Bone marrow (tissue), 2 donors: ENCODE data around the gene ATG10.
"Not testable (repeated sequence)": the region's sequence is repeated elsewhere in the genome, so short reads cannot be mapped to it uniquely, and the experiment has no call there.

ENCODE experiments used
- DNase-seq, 2 donors: peaks; one replicate each; lab custom pipeline; 2025; lab: John Stamatoyannopoulos, UW

ATG10 gene

DNA sequence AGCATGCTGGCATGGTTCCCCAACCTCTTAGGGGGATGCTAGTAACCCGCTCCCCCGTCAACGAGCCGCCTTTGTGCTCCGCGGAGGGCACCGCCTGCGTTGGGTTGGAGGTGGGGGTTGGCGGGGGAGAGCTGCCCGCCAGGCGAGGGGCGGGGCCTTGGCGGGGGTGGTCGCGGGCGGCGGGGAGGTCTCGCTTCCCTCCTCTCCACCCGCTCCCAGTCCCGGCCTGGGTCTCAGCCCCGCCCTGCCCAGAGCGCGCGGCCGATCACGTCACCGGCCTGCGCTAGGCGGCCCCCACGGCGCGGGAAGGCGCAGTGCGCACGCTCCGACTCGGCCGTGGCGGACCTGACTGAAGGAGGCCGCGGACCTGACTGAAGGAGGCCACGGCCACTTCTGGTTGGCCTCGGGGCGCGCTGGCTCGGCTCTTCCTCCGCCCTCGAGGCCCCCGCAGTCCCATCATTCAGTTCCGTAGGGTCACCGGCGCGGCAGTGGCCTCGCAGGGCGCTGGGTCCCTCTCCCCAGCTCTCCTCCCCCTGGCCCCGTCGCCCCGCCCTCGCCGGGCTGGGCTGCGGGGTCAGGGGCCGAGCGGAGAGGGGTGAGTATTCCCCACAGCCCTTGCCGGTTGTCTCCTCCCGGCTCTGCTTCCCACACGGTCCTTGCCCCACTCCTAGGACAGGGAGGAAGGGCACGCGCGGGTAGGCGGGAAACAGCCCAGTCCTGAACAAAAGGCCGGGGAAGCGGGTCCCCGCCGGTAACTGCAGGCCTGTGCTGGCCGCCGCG lies at the start of gene ATG10:
ATG10 (plus strand) TSS at position 312 of the 780 bp plus-strand sequence. CDS start 15,548 bp downstream, outside the sequence.
- DNase-seq: peak; percentile 81 to 84

- no peak for DNase-seq
These were observed 49.0 kb upstream of the ATG10 start for GRCh38 chr5:81922854-81923279.

DNA sequence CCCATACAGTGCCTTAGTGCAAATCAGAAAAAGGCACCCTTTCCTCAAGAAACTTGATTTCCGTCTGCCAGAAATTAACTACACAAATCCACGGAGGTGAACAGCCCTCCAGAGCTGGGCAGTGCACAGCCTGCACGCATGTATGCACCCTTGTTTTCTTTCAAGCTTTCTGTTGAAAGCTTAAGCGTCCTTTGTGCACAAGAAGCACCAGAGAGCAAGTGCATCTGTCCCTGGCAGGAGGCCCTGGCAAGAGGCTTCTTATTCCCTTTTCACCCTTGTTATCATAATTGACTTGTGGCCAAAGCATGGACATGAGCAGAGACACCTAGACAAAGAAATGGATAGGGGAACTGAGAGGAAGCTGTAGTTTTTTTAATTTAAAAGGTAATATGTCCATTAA lies 47.4 kb upstream of the ATG10 start:
- DNase-seq: no peak

DNA sequence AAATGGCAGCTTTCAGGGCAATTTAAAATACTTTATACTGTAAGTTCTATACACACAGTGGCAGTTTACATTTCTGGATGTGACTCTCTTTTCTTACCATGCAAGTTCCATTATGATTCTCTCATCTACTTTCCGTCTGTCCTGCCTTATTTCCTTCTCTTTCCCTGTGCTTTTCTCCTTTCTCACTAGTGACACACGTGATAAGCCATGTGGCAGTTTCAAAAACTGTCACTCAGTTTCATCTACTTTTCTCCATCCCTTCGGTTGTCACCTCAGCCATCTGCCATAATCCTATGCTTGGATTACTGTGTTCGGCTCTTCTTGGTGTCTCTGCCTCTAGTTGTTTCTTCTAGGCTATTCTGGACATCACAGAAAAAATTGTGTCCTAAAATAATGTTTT lies 46.8 kb upstream of the ATG10 start:
- no peak for DNase-seq

DNA sequence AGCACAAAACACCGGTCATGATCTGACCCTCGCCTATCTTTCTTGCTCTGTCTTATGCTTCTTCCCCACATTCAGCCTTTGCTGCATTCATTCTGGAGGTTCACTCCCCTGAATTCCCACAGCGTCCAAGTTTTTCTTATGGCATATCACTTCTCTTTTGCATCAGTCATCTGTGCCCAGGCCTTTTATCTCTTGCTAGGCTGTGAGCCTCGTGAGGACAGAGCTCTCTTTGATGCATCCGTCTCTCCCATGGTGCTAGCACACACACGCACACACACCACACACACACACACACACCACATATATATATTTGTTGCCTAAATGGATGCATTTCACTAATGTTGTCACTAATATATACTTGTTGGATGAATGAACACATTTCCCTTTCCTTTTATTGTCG lies 45.8 kb upstream of the ATG10 start:
- no peak for DNase-seq

- no peak for DNase-seq
These were observed 35.8 kb upstream of the ATG10 start for GRCh38 chr5:81936066-81936465.

- DNase-seq: no peak
These were observed 35.1 kb upstream of the ATG10 start for GRCh38 chr5:81936750-81937149.

DNA sequence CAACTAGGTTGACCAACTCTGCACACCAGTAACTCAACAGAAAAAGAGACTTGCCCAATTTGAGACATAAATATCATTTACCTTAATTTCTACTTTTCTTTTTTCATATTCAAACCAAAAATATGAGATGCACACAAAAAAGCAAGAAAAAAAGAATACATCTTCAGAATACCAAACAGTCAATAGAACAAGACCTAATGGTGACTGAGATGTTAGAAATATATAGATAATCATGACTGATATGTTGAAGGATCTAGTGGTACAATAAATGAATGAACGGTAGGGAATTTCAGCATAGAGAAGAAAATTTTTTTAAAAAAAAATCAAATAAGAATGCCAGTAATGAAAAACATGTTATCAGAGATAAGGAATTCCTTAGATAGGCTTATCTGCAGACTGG lies 29.1 kb upstream of the ATG10 start:
- no peak for DNase-seq

- no peak for DNase-seq
These were observed 23.5 kb upstream of the ATG10 start for GRCh38 chr5:81948349-81948748.

GRCh38 chr5:81949462-81949861 lies 22.4 kb upstream of the ATG10 start:
- no peak for DNase-seq

GRCh38 chr5:81950996-81951395 lies 20.8 kb upstream of the ATG10 start:
- no peak for DNase-seq

DNA sequence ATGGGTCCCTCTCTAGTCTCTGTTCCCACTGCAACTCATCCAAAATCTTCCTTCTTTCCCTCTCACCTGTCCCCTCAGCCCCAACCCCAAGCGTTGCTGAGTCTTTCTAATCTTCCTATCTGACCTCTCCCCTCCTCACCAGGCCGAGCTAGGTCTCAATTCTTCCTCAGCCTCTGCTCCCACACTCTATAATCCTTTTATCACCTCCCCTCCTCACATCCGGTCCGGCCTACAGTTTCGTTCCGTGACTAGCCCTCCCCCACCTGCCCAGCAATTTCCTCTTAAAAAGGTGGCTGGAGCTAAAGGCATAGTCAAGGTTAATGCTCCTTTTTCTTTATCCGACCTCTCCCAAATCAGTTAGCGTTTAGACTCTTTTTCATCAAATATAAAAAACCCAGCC lies 17.0 kb upstream of the ATG10 start:
- DNase-seq: not testable (repeated sequence)

- not testable (repeated sequence) for DNase-seq
These were observed 13.7 kb upstream of the ATG10 start for GRCh38 chr5:81958129-81958528.

DNA sequence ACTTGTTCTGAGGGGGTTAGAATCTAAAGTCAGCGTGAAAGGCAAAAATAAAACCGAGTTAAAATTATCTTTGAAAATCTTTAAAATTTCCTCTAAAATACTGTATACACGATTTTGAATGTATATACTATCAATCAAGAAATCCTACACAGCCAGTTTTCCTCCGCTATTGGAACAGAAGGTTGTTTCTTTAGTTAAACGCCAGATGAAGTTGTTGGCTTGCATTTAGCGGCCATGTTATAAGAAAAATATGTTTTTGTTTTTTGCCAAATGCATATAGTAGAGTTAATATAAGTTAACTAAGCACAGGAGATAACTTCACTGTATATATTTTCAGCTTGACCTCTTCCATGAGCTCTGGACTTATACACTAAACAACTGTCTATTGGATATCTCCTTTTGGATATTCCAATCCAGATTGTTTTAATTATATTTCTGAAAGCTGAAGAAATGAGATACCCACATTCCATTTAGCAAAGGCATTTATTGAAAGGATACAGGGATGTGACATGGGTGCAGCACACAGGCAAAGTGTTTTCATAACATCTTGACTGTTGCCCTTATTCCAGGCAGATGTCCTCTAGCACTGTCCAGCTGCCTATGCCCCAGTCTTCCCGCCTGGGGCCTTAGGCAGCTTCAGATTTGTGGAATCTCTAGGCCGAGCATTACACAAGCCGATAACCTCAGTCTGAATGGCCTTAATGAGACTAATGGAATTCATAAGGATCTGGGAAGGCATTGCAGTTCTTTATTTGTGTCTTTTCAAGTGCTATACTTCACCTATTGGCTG lies 10.0 kb upstream of the ATG10 start:
- DNase-seq: no peak

DNA sequence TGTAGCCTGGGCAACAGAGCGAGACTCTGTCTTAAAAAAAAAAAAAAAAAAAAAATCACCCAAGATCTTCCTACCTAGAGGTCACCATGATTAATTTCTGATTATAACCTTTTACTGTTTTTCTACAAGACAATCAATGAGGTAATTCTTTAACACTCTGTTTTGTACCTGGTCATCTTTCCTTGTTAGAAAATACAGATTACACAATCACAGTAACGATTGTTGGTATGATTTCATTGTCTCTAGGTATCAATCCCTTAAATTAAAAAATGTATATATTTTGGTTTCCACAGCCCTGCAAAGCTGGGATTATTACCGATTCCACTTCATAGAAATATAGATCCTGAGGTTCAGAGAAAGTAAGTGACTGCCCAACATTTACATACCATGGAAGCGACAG lies 8.3 kb upstream of the ATG10 start:
- no peak for DNase-seq

DNA sequence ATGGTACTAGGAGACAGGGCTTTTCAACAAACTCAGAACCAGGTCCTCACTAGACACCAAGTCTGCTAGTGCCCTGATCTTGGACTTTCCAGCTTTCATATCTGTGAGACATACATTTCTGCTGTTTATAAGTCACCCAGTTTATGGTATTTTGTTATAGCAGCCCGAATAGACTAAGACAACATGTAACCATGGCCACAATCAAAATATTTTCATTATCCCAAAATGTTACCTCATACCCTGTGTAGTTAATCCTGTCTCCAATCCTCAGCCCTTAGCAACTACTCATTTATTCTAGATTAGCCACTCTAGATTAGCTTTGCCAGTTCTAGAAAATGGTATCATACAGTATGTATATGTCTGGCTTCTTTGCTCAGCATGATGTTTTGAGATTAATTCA lies 6.3 kb upstream of the ATG10 start:
- no peak for DNase-seq

DNA sequence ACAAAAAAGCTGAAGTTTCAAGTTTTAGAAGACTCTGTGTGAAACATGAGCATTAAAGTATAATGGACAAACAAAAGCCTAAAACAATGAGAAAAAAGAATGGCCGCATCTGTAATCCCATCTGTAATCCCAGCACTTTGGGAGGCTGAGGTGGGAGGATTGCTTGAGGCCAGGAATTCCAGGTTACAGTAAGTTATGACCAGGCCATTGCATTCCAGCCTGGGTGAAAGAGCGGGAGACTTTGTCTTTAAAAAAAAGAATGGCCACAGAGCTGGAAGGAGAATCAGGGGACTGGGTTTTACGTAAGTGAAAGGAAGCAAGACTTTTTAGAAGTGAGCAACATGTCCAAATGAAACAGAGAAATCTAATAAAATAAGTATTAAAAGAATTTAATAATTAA lies 2.6 kb upstream of the ATG10 start:
- DNase-seq: no peak

DNA sequence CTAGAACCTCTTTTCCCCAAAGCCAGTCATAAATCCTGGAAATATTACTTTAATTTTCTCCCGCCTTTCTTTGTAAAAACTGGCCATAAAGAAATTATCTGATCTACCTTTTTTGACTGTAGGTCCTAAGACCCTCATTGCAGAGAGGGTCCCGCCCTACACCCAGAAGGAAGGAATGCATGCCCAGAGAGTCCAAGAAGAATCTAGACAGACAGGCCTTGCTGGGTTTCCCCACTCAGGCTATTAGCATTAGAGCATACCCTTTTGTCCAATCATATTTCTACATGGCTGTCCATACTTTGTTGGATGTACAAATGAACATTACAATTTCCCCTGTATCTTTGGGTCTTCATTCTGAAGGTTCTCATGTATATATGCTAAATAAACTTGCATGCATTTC lies 1.9 kb upstream of the ATG10 start:
- DNase-seq: no peak

DNA sequence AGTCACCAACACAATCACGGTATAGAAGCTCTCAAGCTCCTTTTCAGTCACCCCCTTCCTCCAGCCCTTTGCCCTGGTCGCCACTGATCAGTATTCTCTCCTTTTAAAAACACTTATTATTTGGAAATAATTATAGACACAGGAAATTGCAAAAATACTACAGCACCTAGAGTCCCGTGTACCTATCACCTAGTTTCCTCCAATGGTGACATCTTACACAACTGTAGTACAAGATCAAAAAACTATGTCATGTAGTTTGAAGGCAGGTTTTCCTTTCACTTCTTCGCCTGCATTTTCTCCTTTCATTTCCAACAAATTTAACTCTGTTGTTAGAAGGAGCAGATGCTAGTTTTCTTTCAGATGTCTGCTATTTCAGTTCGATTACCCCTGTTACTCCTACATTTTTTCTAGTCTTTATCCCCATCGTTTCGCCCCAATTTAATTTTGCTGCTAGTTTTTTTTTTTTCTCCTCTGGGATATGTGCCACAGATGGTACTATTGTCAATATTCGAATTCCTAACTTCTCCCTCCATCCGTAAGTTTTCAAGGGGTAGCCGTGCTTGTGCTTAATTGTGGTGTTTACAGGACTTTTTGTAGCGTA lies 612 bp upstream of the ATG10 start:
- DNase-seq: peak in 1 of 2 donors; percentile 43

DNA sequence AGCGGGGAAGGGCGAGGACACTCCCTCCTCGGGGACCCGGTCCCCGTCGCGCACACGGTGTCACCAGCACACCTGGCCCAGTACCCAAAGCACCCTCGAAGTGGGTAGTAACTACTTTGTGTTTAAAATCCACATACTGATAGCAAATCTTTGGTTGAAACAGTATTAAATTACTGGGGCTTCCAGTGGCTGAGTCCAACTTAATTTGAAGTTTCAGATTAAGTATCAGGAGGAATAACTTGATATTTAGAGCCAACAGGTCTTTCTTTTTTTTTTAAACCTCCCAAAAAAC lies 615 bp downstream of the ATG10 start:
- no peak for DNase-seq

- DNase-seq: no peak
These were observed 8.3 kb downstream of the ATG10 start for GRCh38 chr5:81980160-81980559.

- no peak for DNase-seq
These were observed 8.9 kb downstream of the ATG10 start for GRCh38 chr5:81980598-81981260.
